HuH-7.5 (cell line): Measurements from ENCODE around the gene TCTN2.

Experiments
- DNase-seq: peaks from one replicate; pipeline ENCODE4 v3.0.0; 2011; ENCODE audit warnings: low spot score

Gene TCTN2

GRCh38 chr12:123741937-123742572 lies 71.1 kb downstream of the TCTN2 start:
- no peak for DNase-seq

- DNase-seq: no peak
These were observed 72.1 kb downstream of the TCTN2 start for GRCh38 chr12:123743002-123743401.

- no peak for DNase-seq
These were observed 73.9 kb downstream of the TCTN2 start for GRCh38 chr12:123744836-123745235.

GRCh38 chr12:123747309-123747708 lies 76.4 kb downstream of the TCTN2 start:
- no peak for DNase-seq

- DNase-seq: no peak
These were observed 77.2 kb downstream of the TCTN2 start for GRCh38 chr12:123748161-123748560.

- no peak for DNase-seq
These were observed 77.7 kb downstream of the TCTN2 start for GRCh38 chr12:123748661-123749060.

GRCh38 chr12:123749355-123749754 lies 78.4 kb downstream of the TCTN2 start:
- DNase-seq: no peak

- no peak for DNase-seq
These were observed 79.3 kb downstream of the TCTN2 start for GRCh38 chr12:123750159-123750656.

- no peak for DNase-seq
These were observed 81.1 kb downstream of the TCTN2 start for GRCh38 chr12:123752046-123752445.

GRCh38 chr12:123754041-123754772 lies 83.3 kb downstream of the TCTN2 start:
- DNase-seq: no peak

- no peak for DNase-seq
These were observed 86.6 kb downstream of the TCTN2 start for GRCh38 chr12:123757561-123757960.
